HepG2 (cell line): ENCODE data around the gene ZNF793. TPM values are rescaled to one million over a fixed set of nuclear protein-coding genes. Genes with fewer than 3 reads are reported as not detected.

Experiments used
- ARID4A ChIP-seq: sonication (generic); formaldehyde crosslinking; IDR thresholded peaks from 2 replicates; pipeline ENCODE4 v1.5.0; 2020; ENCODE audit warnings: mild to moderate bottlenecking, missing genetic modification reagents, borderline replicate concordance
- ASH2L ChIP-seq: fragments of 300-600, 200-600 bp; sonication (generic); IDR thresholded peaks from 2 replicates; pipeline ENCODE4 v1.7.0; 2017; ENCODE audit warnings: low read depth, mild to moderate bottlenecking, moderate library complexity, mixed read lengths, low read length; ENCODE audit not compliant: insufficient read length
- CBFB ChIP-seq: sonication (generic); formaldehyde crosslinking; IDR thresholded peaks from 2 replicates; pipeline ENCODE4 v1.4.0; 2020; ENCODE audit warnings: missing genetic modification reagents
- KDM5B ChIP-seq: sonication (generic); formaldehyde crosslinking; IDR thresholded peaks from 2 replicates; pipeline ENCODE4 v1.4.0; 2020; ENCODE audit warnings: missing genetic modification reagents, mild to moderate bottlenecking, borderline replicate concordance
- KLF12 ChIP-seq: sonication (generic); formaldehyde crosslinking; IDR thresholded peaks from 2 replicates; pipeline ENCODE4 v1.4.0; 2020; ENCODE audit warnings: missing genetic modification reagents, borderline replicate concordance
- PTBP1 ChIP-seq: fragments of 200-400 bp; formaldehyde crosslinking; IDR thresholded peaks from 2 replicates; pipeline ENCODE4 v1.6.1; 2018; ENCODE audit warnings: low read length, low read depth; ENCODE audit not compliant: poor library complexity, severe bottlenecking
- SKI ChIP-seq: fragments of 450-650 bp; IDR thresholded peaks from one replicate; pipeline ENCODE4 v1.6.1; 2018; ENCODE audit warnings: mild to moderate bottlenecking; ENCODE audit not compliant: partially characterized antibody
- SOX6 ChIP-seq, 2 experiments: fragments of 450-650 bp in 1 of 2; sonication (generic) in 1 of 2; formaldehyde crosslinking in 1 of 2; IDR thresholded peaks; 2 replicates each; pipeline versions ENCODE4 v1.4.0 to v1.6.1; 2017 to 2020; ENCODE audit warnings: antibody characterized with exemption in 1 of 2, mild to moderate bottlenecking in 1 of 2, missing genetic modification reagents in 1 of 2
- ZFY ChIP-seq: sonication (generic); formaldehyde crosslinking; IDR thresholded peaks from 2 replicates; pipeline ENCODE4 v1.4.0; 2020; ENCODE audit warnings: missing genetic modification reagents
- ZNF687 ChIP-seq: sonication (generic); formaldehyde crosslinking; IDR thresholded peaks from 2 replicates; pipeline ENCODE4 v1.5.1; 2020; ENCODE audit warnings: mild to moderate bottlenecking, missing genetic modification reagents, moderate library complexity
- polyA plus RNA-seq, 8 experiments: library from polyadenylated mRNA; depleted of rRNA in 3 of 8; stranded (reverse) in 7 of 8; unstranded in 1 of 8; fragments of >200 nt; fragmentation: Illumina TruSeq in 4 of 8; extraction: Trizol in 4 of 8; gene quantifications; 2 replicates each; pipeline versions ENCODE4 v1.2.1 to v1.2.3, GENCODE V29; 2011 to 2016; ENCODE audit warnings: low read depth in 4 of 8, missing spikeins in 1 of 8, mixed read lengths in 1 of 8; ENCODE audit not compliant: insufficient read depth in 1 of 8
- total RNA-seq, 5 experiments: library from RNA; depleted of rRNA; stranded (reverse); fragments of >200 nt; fragmentation: Illumina TruSeq; extraction: Trizol; gene quantifications; 2 replicates each; pipeline ENCODE4 v1.2.3, GENCODE V29; 2016; ENCODE audit warnings: low read depth in 1 of 5

ZNF793 gene
- total and polyA plus RNA-seq, 2 of the 13 experiments (the other 11 are each of a cell fraction or from before 2014, with no cell fraction given): 0.13 to 0.35 TPM

- TF ChIP-seq ARID4A (CRISPR knock-in tag) (peak; percentile 97), CBFB (0 out of 2 replicates have a peak, but pooled peaks have one; percentile 64), KDM5B (CRISPR knock-in tag) (peak; percentile 91), ZNF687 (CRISPR knock-in tag) (peak; percentile 85), KLF12 (CRISPR knock-in tag) (peak; percentile 87; the same call in 1 of the 2 replicates), SOX6 (IDR thresholded peaks at IDR 0.05) (no peak), SOX6 (CRISPR knock-in tag; IDR thresholded peaks at IDR 0.05) (peak; percentile 63; the same call in 1 of the 2 replicates), ASH2L (peak; percentile 94), PTBP1 (no peak), SKI (peak; percentile 72), ZFY (peak; percentile 89)
Measured at GRCh38 chr19:37466798-37467607, 39.7 kb upstream of the ZNF793 start, which contains the start of gene ZNF569 (continued).
